Mesendoderm (in vitro differentiated cells): Measurements from ENCODE around the gene LARP1.
"Not testable (repeated sequence)": the region's sequence is repeated elsewhere in the genome, so short reads cannot be mapped to it uniquely, and the experiment has no call there.

Experiments used
- DNase-seq: peaks from one replicate; pipeline ENCODE4 v3.0.0; 2013
- H2AK5ac ChIP-seq: 2 replicates; pipeline ENCODE4 v1.6.1; 2013; ENCODE audit warnings: low read length, inconsistent platforms
- H2BK120ac ChIP-seq: 2 replicates; pipeline ENCODE4 v1.6.1; 2013; ENCODE audit warnings: low read depth, mild to moderate bottlenecking, low read length, moderate library complexity, mixed read lengths
- H2BK15ac ChIP-seq: replicated peaks from 2 replicates; pipeline ENCODE4 v1.6.1; 2013; ENCODE audit warnings: low read depth, mild to moderate bottlenecking, moderate library complexity
- H2BK5ac ChIP-seq: 2 replicates; pipeline ENCODE4 v1.6.1; 2013; ENCODE audit warnings: low read length, inconsistent platforms
- H3K18ac ChIP-seq: 2 replicates; pipeline ENCODE4 v1.6.1; 2013; ENCODE audit warnings: mild to moderate bottlenecking, low read length, mixed read lengths
- H3K23ac ChIP-seq: one replicate; pipeline ENCODE4 v1.6.1; 2013; ENCODE audit warnings: low read length
- H3K27ac ChIP-seq: 2 replicates; pipeline ENCODE4 v1.5.1; 2013; ENCODE audit warnings: low read depth, mild to moderate bottlenecking, inconsistent platforms, low read length, moderate library complexity
- H3K27me3 ChIP-seq: 2 replicates; pipeline ENCODE4 v1.6.1; 2013; ENCODE audit warnings: low read length, control low read depth, mild to moderate bottlenecking, inconsistent platforms; ENCODE audit not compliant: insufficient read depth, poor library complexity
- H3K36me3 ChIP-seq: 2 replicates; pipeline ENCODE4 v1.6.1; 2013; ENCODE audit warnings: low read length, inconsistent platforms; ENCODE audit not compliant: control insufficient read depth, insufficient read depth
- H3K4ac ChIP-seq: one replicate; pipeline ENCODE4 v1.6.1; 2013; ENCODE audit warnings: low read depth, mild to moderate bottlenecking, low read length, moderate library complexity
- H3K4me1 ChIP-seq: 2 replicates; pipeline ENCODE4 v1.6.1; 2013; ENCODE audit warnings: low read depth, low read length, inconsistent platforms; ENCODE audit not compliant: control insufficient read depth
- H3K4me2 ChIP-seq: 2 replicates; pipeline ENCODE4 v1.6.1; 2013; ENCODE audit warnings: low read length
- H3K4me3 ChIP-seq: 2 replicates; pipeline ENCODE4 v1.5.1; 2013; ENCODE audit warnings: mild to moderate bottlenecking, low read length
- H3K56ac ChIP-seq: one replicate; pipeline ENCODE4 v1.6.1; 2013; ENCODE audit warnings: low read length
- H3K79me1 ChIP-seq: 2 replicates; pipeline ENCODE4 v1.6.1; 2013; ENCODE audit warnings: low read length, inconsistent platforms
- H3K79me2 ChIP-seq: 2 replicates; pipeline ENCODE4 v1.6.1; 2013; ENCODE audit warnings: mild to moderate bottlenecking, low read length; ENCODE audit not compliant: control insufficient read depth, insufficient read depth
- H3K9ac ChIP-seq: 2 replicates; pipeline ENCODE4 v1.6.1; 2013; ENCODE audit warnings: low read length, inconsistent platforms
- H4K5ac ChIP-seq: one replicate; pipeline ENCODE4 v1.6.1; 2013; ENCODE audit warnings: low read length
- H4K8ac ChIP-seq: one replicate; pipeline ENCODE4 v1.6.1; 2013; ENCODE audit warnings: low read depth, mild to moderate bottlenecking, control low read depth, low read length, moderate library complexity
- WGBS: extraction: QIAGEN DNeasy Blood & Tissue Kit; methylation state at CpG from one replicate; pipeline ENCODE4 v1.1.7; 2013; ENCODE audit warnings: low lambda C conversion rate, missing lambda C conversion rate; ENCODE audit not compliant: insufficient coverage; ENCODE audit errors: extremely low coverage; 5-methylcytosine and 5-hydroxymethylcytosine counted together

The LARP1 gene

GRCh38 chr5:154759868-154760267 is 4.7 kb downstream of the LARP1 start:
- H3K56ac ChIP-seq, DNase-seq, H3K4me2 ChIP-seq, H2BK120ac ChIP-seq, H2BK5ac ChIP-seq, H3K27me3 ChIP-seq, H4K8ac ChIP-seq, H3K79me1 ChIP-seq, H3K36me3 ChIP-seq, H3K4ac ChIP-seq, H2AK5ac ChIP-seq, H4K5ac ChIP-seq, H3K23ac ChIP-seq, H3K18ac ChIP-seq, H2BK15ac ChIP-seq, H3K27ac ChIP-seq, H3K4me3 ChIP-seq, H3K9ac ChIP-seq: not testable (repeated sequence)
- Histone ChIP-seq H3K79me2 (peaks cover 92% of the 10 kb centered on the region), H3K4me1 (peaks cover 20% of the 10 kb centered on the region)
- no CpG with 5 or more reads among the region's 12 CpGs for WGBS

DNA sequence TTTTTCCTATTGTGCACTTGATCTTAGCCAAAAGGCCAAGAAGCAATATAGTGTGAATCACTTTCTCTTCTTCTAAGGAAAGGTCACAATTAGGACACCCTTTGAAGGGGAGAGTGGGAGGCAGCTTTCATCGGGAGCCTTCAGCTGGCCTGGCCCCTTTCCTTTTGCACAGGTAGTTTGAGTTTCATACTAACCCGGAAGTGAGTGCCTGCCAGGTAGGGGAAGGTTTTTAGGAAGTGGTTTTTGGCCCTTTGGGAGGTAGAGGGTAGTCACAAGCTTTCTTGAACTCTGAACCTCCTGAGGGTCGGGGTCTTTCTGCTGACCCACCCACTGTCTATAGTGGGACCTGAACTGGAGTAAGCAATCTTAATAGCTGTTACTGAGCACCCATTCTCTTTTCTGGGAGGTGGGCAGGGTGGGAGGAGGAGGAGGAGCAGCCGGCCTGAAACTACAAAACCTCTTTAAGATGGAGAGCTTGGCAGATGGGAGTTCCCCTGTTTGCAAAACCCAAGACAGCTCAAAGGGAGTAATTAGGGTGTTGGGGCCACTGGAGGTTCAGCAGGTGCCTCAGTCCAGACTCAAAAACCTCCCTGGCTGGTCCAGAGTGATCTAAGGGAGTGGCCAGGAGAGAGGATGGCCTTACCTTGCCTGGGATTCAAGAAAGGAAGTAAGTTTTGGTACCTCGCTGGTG is 6.0 kb downstream of the LARP1 start:
- no peak overlapping the region for H3K4me3 ChIP-seq
- no peak overlapping the region for H2BK120ac ChIP-seq
- H3K56ac ChIP-seq, result no peak overlapping the region
- H3K27me3 ChIP-seq, result no peaks in the 10 kb centered on the region
- H3K4me2 ChIP-seq, result no peak overlapping the region
- peaks cover 2% of the 10 kb centered on the region for H3K79me1 ChIP-seq
- peaks cover 96% of the 10 kb centered on the region for H3K79me2 ChIP-seq
- no peak overlapping the region for H3K4ac ChIP-seq
- no peak overlapping the region for H3K18ac ChIP-seq
- no peak overlapping the region for H2BK5ac ChIP-seq
- H4K8ac ChIP-seq, result no peak overlapping the region
- H2AK5ac ChIP-seq, result no peak overlapping the region
- H3K27ac ChIP-seq, result no peak overlapping the region
- no peak overlapping the region for H3K9ac ChIP-seq
- no peak for DNase-seq
- no CpG with 5 or more reads among the region's 5 CpGs for WGBS
- H3K23ac ChIP-seq, result no peak overlapping the region
- H2BK15ac ChIP-seq, result no peak overlapping the region
- H4K5ac ChIP-seq, result no peak overlapping the region
- H3K36me3 ChIP-seq, result no peaks in the 10 kb centered on the region
- H3K4me1 ChIP-seq, result peaks cover 22% of the 10 kb centered on the region

- no peak overlapping the region for H2BK120ac ChIP-seq
- no peak overlapping the region for H3K4me3 ChIP-seq
- no peaks in the 10 kb centered on the region for H3K27me3 ChIP-seq
- no peak overlapping the region for H2AK5ac ChIP-seq
- no peak overlapping the region for H3K18ac ChIP-seq
- no peak overlapping the region for H2BK15ac ChIP-seq
- no peak overlapping the region for H3K23ac ChIP-seq
- no CpG with 5 or more reads among the region's 1 CpG for WGBS
- peak overlapping the region; percentile 4 for H3K56ac ChIP-seq
- peaks cover 22% of the 10 kb centered on the region for H3K4me1 ChIP-seq
- H2BK5ac ChIP-seq, result no peak overlapping the region
- no peak overlapping the region for H4K5ac ChIP-seq
- no peak overlapping the region for H3K9ac ChIP-seq
- H3K27ac ChIP-seq, result no peak overlapping the region
- H3K4ac ChIP-seq, result no peak overlapping the region
- no peak overlapping the region for H4K8ac ChIP-seq
- no peaks in the 10 kb centered on the region for H3K36me3 ChIP-seq
- DNase-seq, result no peak
- H3K4me2 ChIP-seq, result no peak overlapping the region
- H3K79me1 ChIP-seq, result peaks cover 2% of the 10 kb centered on the region
- peaks cover 97% of the 10 kb centered on the region for H3K79me2 ChIP-seq
These were observed 7.1 kb downstream of the LARP1 start for GRCh38 chr5:154762261-154762660.

GRCh38 chr5:154762700-154763099 is 7.5 kb downstream of the LARP1 start:
- H3K27me3 ChIP-seq, result no peaks in the 10 kb centered on the region
- H4K5ac ChIP-seq, result no peak overlapping the region
- H3K18ac ChIP-seq, result no peak overlapping the region
- peaks cover 2% of the 10 kb centered on the region for H3K79me1 ChIP-seq
- no peak overlapping the region for H2BK120ac ChIP-seq
- DNase-seq, result no peak
- no peak overlapping the region for H3K4me2 ChIP-seq
- no peak overlapping the region for H4K8ac ChIP-seq
- H3K4ac ChIP-seq, result no peak overlapping the region
- no peak overlapping the region for H3K9ac ChIP-seq
- H3K79me2 ChIP-seq, result peaks cover 98% of the 10 kb centered on the region
- H2BK5ac ChIP-seq, result no peak overlapping the region
- H2BK15ac ChIP-seq, result no peak overlapping the region
- H3K27ac ChIP-seq, result no peak overlapping the region
- peak overlapping the region; percentile 4 for H3K56ac ChIP-seq
- WGBS, result no CpG with 5 or more reads among the region's 1 CpG
- no peak overlapping the region for H3K4me3 ChIP-seq
- peaks cover 22% of the 10 kb centered on the region for H3K4me1 ChIP-seq
- H2AK5ac ChIP-seq, result no peak overlapping the region
- no peak overlapping the region for H3K23ac ChIP-seq
- no peaks in the 10 kb centered on the region for H3K36me3 ChIP-seq

GRCh38 chr5:154764967-154765366 is 9.8 kb downstream of the LARP1 start:
- H3K18ac ChIP-seq, result no peak overlapping the region
- H3K27ac ChIP-seq, result no peak overlapping the region
- H2BK5ac ChIP-seq, result no peak overlapping the region
- no peak overlapping the region for H3K4ac ChIP-seq
- H2BK15ac ChIP-seq, result no peak overlapping the region
- H3K9ac ChIP-seq, result no peak overlapping the region
- H4K5ac ChIP-seq, result no peak overlapping the region
- peaks cover 20% of the 10 kb centered on the region for H3K4me1 ChIP-seq
- H2AK5ac ChIP-seq, result no peak overlapping the region
- no CpG with 5 or more reads among the region's 3 CpGs for WGBS
- H3K4me2 ChIP-seq, result no peak overlapping the region
- no peaks in the 10 kb centered on the region for H3K36me3 ChIP-seq
- H3K23ac ChIP-seq, result no peak overlapping the region
- H3K79me2 ChIP-seq, result peaks cover 96% of the 10 kb centered on the region
- H3K56ac ChIP-seq, result no peak overlapping the region
- H3K4me3 ChIP-seq, result no peak overlapping the region
- DNase-seq, result no peak
- H3K79me1 ChIP-seq, result peaks cover 2% of the 10 kb centered on the region
- no peak overlapping the region for H4K8ac ChIP-seq
- no peaks in the 10 kb centered on the region for H3K27me3 ChIP-seq
- no peak overlapping the region for H2BK120ac ChIP-seq

- no peak for DNase-seq
These were observed 10.3 kb downstream of the LARP1 start for GRCh38 chr5:154765396-154765925.

More at GRCh38 chr5:154765396-154765925, 10.3 kb downstream of the LARP1 start:
- no peaks in the 10 kb centered on the region for H3K27me3 ChIP-seq
- no peak overlapping the region for H3K23ac ChIP-seq
- H2BK15ac ChIP-seq, result no peak overlapping the region
- H3K79me1 ChIP-seq, result peaks cover 2% of the 10 kb centered on the region
- no peak overlapping the region for H2BK120ac ChIP-seq
- H3K4me3 ChIP-seq, result no peak overlapping the region
- no CpG with 5 or more reads among the region's 10 CpGs for WGBS
- H4K8ac ChIP-seq, result no peak overlapping the region
- H3K4me1 ChIP-seq, result peaks cover 18% of the 10 kb centered on the region
- H3K9ac ChIP-seq, result no peak overlapping the region
- H3K4me2 ChIP-seq, result no peak overlapping the region
- no peak overlapping the region for H4K5ac ChIP-seq
- no peak overlapping the region for H3K18ac ChIP-seq
- no peak overlapping the region for H2BK5ac ChIP-seq
- peaks cover 96% of the 10 kb centered on the region for H3K79me2 ChIP-seq
- no peak overlapping the region for H3K27ac ChIP-seq
- H3K4ac ChIP-seq, result no peak overlapping the region
- no peaks in the 10 kb centered on the region for H3K36me3 ChIP-seq
- no peak overlapping the region for H2AK5ac ChIP-seq
- no peak overlapping the region for H3K56ac ChIP-seq
